GOT3 (cell line): Measurements from ENCODE around the gene CEP162.
"Not testable (repeated sequence)": the region's sequence is repeated elsewhere in the genome, so short reads cannot be mapped to it uniquely, and the experiment has no call there.

ENCODE experiments used
- DNase-seq: peaks from one replicate; lab custom pipeline; 2025; ENCODE audit warnings: mixed read lengths; lab: John Stamatoyannopoulos, UW

Gene CEP162

DNA sequence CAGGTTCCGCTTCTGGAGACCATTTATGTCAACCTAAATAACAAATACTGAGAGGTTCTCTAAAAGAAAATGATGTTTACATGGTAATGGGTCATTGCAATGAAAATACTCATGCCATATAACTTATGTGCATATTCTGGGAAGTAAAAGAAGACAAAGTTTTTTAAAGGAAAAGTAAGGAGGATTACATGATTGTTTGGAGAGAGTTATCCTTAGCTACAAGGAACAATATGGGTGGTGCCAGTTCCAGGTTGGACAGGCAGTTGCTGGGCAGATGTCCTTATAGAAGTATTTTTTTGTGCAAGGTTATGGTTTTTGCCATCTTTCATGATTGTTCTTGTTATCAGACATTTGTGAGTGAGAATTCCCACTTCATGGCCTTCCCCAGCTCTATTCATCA is 141.4 kb downstream of the CEP162 start:
- DNase-seq = no peak

DNA sequence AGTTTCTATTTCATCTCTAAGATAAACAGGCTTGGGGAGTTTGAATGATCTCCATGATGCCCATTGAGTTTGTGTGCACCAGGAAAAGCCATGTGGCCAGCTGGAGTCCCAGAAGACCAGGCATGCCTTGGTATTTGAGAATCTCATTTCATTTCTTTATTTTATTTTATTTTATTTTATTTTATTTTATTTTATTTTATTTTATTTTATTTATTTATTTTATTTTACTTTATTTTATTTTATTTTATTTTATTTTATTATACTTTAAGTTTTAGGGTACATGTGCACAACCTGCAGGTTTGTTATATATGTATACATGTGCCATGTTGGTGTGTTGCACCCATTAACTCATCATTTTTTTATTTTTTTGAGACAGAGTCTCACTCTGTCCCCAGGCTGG is 142.7 kb downstream of the CEP162 start:
- not testable (repeated sequence) for DNase-seq

DNA sequence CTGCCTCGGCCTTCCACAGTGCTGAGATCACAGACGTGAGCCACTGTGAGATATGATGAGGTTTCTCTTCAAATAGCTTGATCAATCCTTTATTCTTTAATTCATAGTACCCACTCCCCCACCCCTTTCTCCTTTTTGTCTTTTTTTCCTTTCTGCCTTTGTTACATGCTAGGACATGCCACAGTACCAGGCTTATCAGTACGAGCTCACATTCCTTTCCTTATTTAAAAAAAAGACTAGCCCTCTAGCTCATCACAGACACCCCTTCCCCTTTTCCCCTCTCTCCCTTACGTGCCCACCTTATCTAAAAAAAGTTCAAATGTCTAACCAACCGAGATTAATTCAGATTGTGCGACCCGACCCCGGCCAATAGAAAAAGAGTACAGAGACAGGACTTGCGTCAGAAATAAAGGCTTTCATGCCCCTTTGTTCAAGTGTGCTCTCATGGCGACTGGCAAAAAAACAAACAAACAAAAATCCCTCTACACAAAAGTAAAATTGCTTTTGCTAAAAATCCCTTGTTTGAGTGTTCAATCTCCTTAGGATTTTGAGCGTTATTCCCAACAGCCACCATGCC is 144.7 kb downstream of the CEP162 start:
- no peak for DNase-seq

DNA sequence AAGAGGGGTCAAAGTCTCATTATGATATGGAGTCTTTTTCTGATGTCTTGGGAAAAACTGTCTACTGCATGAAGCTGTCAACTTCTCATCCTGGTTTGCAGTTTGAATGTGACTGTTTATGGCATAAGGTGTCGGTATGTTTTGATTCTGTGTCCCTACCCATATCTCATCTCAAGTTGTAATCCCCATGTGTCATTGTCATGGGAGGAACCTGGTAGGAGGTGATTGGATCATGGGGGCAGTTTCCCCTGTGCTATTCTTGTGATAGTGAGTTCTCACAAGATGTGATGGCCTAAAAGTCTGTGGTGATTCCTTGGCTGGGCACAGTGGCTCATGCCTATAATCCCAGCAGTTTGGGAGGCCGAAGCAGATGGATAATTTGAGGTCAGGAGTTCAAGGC is 146.2 kb downstream of the CEP162 start:
- DNase-seq = no peak

DNA sequence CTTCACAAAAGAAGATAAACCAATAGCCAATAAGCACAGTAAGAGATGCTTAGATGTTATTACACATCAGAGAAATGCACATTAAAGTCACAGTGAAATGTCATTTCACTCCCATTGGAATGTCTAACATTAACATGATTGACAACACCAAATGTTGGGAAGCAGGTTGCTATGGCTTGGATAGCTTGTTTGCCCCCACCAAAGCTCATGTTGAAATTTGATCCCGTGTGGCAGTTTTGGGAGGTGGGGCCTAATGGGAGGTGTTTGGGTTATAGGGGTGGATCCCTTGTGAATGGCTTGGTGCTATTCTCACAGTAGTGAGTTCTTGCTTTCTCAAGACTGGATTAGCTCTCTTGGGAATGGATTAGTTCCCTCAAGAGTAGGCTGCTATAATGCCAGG is 149.1 kb downstream of the CEP162 start:
- no peak for DNase-seq

DNA sequence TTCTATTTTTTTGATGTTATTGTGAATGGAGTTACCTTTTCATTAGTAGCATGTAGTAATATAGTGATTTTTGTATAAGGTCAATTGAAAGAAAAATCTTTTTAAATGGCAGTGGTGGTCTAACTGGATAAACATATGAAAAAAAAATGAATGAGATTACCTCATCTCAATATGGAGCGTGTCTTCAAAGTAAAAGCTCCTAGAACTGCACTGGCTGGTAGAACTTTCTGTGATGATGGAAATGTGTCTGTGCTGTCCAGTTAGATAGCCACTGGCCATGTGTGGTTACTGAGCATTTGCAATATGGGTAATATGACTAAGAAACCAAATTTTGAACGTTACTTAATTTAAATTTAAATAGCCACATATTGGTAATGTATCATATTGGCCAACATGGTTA is 149.8 kb downstream of the CEP162 start:
- no peak for DNase-seq

DNA sequence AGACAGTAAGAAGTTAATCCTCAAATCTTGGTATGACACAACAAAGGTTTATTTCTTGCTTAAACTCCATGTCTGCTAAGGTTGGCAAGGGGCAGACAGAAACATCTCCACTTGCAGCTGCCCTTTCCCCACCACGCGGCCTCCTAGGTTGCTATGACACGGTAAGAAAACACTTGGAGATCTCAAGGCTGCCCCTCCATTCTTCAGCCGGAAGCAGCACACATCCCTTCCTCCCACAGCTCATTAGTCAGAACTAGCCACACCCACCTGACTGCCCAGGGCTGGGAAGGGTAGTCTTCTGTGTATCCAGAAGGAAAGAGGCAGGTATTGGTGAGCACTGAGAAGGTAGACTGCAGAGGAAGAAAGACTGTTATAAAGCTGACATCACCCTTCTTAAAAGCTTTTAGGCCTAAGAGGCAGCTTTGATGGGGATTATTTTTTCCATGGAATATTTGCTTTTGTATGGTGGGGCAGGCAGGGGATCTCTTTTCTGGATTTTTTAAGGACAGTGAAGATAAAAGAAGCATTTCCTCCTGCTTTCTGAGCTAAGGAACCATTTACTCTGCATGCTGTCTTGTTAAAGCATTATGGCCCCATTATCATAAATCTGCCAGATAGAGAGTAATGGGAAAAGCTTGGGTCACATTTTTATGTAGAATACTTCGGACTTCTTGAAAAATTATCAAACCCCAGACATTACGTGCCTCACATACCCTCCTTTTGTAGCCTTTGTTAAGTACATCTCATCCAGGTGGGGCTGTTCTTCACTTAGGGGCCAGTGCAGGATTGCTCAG is 152.3 kb downstream of the CEP162 start:
- DNase-seq = no peak
